HG03520 (cell line): ENCODE measurements around the gene DOP1A.
"Not testable (repeated sequence)": the region's sequence is repeated elsewhere in the genome, so short reads cannot be mapped to it uniquely, and the experiment has no call there.

Experiments used
- ATAC-seq: cut with Tn5 transposase; IDR thresholded peaks from one replicate; pipeline ENCODE4 v1.9.1; 2021; ENCODE audit warnings: mild to moderate bottlenecking, moderate library complexity; ENCODE audit not compliant: unreplicated experiment

DOP1A gene

GRCh38 chr6:83138118-83138722, 70.7 kb downstream of the DOP1A start:
- no peak for ATAC-seq

- no peak for ATAC-seq
Observed at GRCh38 chr6:83138758-83139157, 71.3 kb downstream of the DOP1A start.

- ATAC-seq: no peak
Observed at GRCh38 chr6:83151114-83151513, 83.6 kb downstream of the DOP1A start.

- ATAC-seq: no peak
Observed at GRCh38 chr6:83152913-83153312, 85.4 kb downstream of the DOP1A start.

- ATAC-seq: no peak
Observed at GRCh38 chr6:83153883-83154521, 86.5 kb downstream of the DOP1A start.

- ATAC-seq: no peak
Observed at GRCh38 chr6:83155794-83156193, 88.3 kb downstream of the DOP1A start.

- ATAC-seq: no peak
Observed at GRCh38 chr6:83160167-83160566, 92.7 kb downstream of the DOP1A start.

GRCh38 chr6:83167726-83168278, 100.3 kb downstream of the DOP1A start:
- ATAC-seq: no peak

GRCh38 chr6:83168556-83168955, 101.1 kb downstream of the DOP1A start:
- ATAC-seq: no peak

- ATAC-seq: no peak
Observed at GRCh38 chr6:83169106-83169505, 101.6 kb downstream of the DOP1A start.

- ATAC-seq: no peak
Observed at GRCh38 chr6:83169511-83169910, 102.0 kb downstream of the DOP1A start.

- ATAC-seq: no peak
Observed at GRCh38 chr6:83176246-83176645, 108.8 kb downstream of the DOP1A start.

GRCh38 chr6:83180426-83180950, 113.0 kb downstream of the DOP1A start:
- no peak for ATAC-seq

GRCh38 chr6:83182114-83182513, 114.6 kb downstream of the DOP1A start:
- no peak for ATAC-seq

GRCh38 chr6:83183082-83183828, 115.8 kb downstream of the DOP1A start:
- no peak for ATAC-seq

GRCh38 chr6:83185096-83185495, 117.6 kb downstream of the DOP1A start:
- no peak for ATAC-seq

- ATAC-seq: no peak
Observed at GRCh38 chr6:83188501-83188900, 121.0 kb downstream of the DOP1A start.

- ATAC-seq: no peak
Observed at GRCh38 chr6:83190626-83191025, 123.2 kb downstream of the DOP1A start.

- ATAC-seq: not testable (repeated sequence)
Observed at GRCh38 chr6:83191974-83192373, 124.5 kb downstream of the DOP1A start.

- ATAC-seq: no peak
Observed at GRCh38 chr6:83192456-83192855, 125.0 kb downstream of the DOP1A start.

- peak; percentile 98 for ATAC-seq
Observed at GRCh38 chr6:83192871-83193746, 125.6 kb downstream of the DOP1A start, which contains the start of the genes PGM3 and RWDD2A. Gene PGM3, minus strand, starts transcription at chr6:83193265. Its CDS starts 2,253 bp downstream, at chr6:83191012. Gene RWDD2A, plus strand, starts transcription at chr6:83193357. Its CDS starts 1,095 bp downstream, at chr6:83194452.
